Endothelial cell of umbilical vein (primary cell): ENCODE results near the gene ZNF488. TPM values are rescaled to one million over a fixed set of nuclear protein-coding genes. Genes with fewer than 3 reads are reported as not detected.

Experiments
- BruUV-seq: library from RNA; stranded (reverse); fragments of 400-500 nt; replicated peaks from 2 replicates; lab custom pipeline; 2021; lab: Mats Ljungman, UMichigan
- CTCF ChIA-PET: fragments of 300-600, 350-600 bp; sonication (Branson Sonifier 250); formaldehyde crosslinking; loops from one replicate; lab custom pipeline; 2021; ENCODE audit warnings: antibody characterized with exemption, inconsistent platforms; lab: Charles Lee
- POLR2A ChIA-PET: fragments of 300-600, 350-600 bp; sonication (Branson Sonifier 250); formaldehyde crosslinking; loops from one replicate; lab custom pipeline; 2021; ENCODE audit warnings: antibody characterized with exemption, inconsistent platforms; lab: Charles Lee
- DNase-seq: peaks from one replicate; pipeline ENCODE4 v3.0.0-alpha.2; 2011; ENCODE audit warnings: low read depth, low spot score
- FAIRE-seq: peaks from 2 replicates; lab custom pipeline; 2011; peaks lifted over from hg19 to GRCh38; lab: Jason Lieb, UNC
- H2AFZ ChIP-seq: 2 replicates; pipeline ENCODE4 v1.6.0; 2012; ENCODE audit warnings: low read depth, low read length, control low read depth, inconsistent platforms
- H3K27ac ChIP-seq: 2 replicates; pipeline ENCODE4 v1.5.1; 2011; ENCODE audit warnings: low read depth, mild to moderate bottlenecking, control low read depth, low read length, moderate library complexity; ENCODE audit not compliant: insufficient read depth
- H3K27me3 ChIP-seq, 2 experiments: 2 replicates each; pipeline versions ENCODE4 v1.6.0 to v1.6.1; 2011; ENCODE audit warnings: low read length in 2 of 2, mixed read lengths in 1 of 2; ENCODE audit not compliant: control insufficient read depth in 2 of 2, insufficient read depth in 2 of 2
- H3K36me3 ChIP-seq, 2 experiments: 2 replicates in 1 of 2; 3 replicates in 1 of 2; pipeline ENCODE4 v1.5.1; 2011; ENCODE audit warnings: low read length in 2 of 2, mild to moderate bottlenecking in 1 of 2, moderate library complexity in 1 of 2; ENCODE audit not compliant: control insufficient read depth in 2 of 2, insufficient read depth in 2 of 2; ENCODE audit errors: extremely low read depth in 1 of 2
- H3K4me1 ChIP-seq: 3 replicates; pipeline ENCODE4 v1.5.1; 2011; ENCODE audit warnings: mild to moderate bottlenecking, low read length; ENCODE audit not compliant: control insufficient read depth, insufficient read depth; ENCODE audit errors: extremely low read depth
- H3K4me2 ChIP-seq: 2 replicates; pipeline ENCODE4 v1.6.1; 2011; ENCODE audit warnings: low read length, control low read depth, mixed read lengths; ENCODE audit not compliant: insufficient read depth
- H3K4me3 ChIP-seq, 3 experiments: fragments of 200-600 bp in 1 of 3; sonication (generic), shearing (Covaris generic) in 1 of 3; replicated peaks in 1 of 3; 2 replicates each; pipeline ENCODE4 v1.5.1; 2011 to 2016; ENCODE audit warnings: control low read depth in 3 of 3, low read length in 3 of 3, mild to moderate bottlenecking in 2 of 3, inconsistent platforms in 1 of 3, low read depth in 1 of 3, moderate library complexity in 1 of 3; ENCODE audit not compliant: insufficient read depth in 1 of 3
- H3K79me2 ChIP-seq: 2 replicates; pipeline ENCODE4 v1.6.0; 2012; ENCODE audit warnings: low read length, inconsistent platforms; ENCODE audit not compliant: control insufficient read depth, insufficient read depth
- H3K9ac ChIP-seq: replicated peaks from 2 replicates; pipeline ENCODE3; 2011; ENCODE audit warnings: low read length, control low read depth; ENCODE audit not compliant: insufficient read depth; ENCODE audit errors: extremely low read depth
- H3K9me1 ChIP-seq: replicated peaks from 3 replicates; pipeline ENCODE4 v1.6.0; 2011; ENCODE audit warnings: mild to moderate bottlenecking, low read length; ENCODE audit not compliant: control insufficient read depth, insufficient read depth; ENCODE audit errors: extremely low read depth
- H3K9me3 ChIP-seq: replicated peaks from 2 replicates; pipeline ENCODE4 v1.5.1; 2012; ENCODE audit warnings: low read length, inconsistent platforms; ENCODE audit not compliant: control insufficient read depth, insufficient read depth
- H4K20me1 ChIP-seq: replicated peaks from 2 replicates; pipeline ENCODE3; 2011; ENCODE audit warnings: mild to moderate bottlenecking, low read length; ENCODE audit not compliant: control insufficient read depth, insufficient read depth; ENCODE audit errors: extremely low read depth
- EZH2 ChIP-seq: IDR thresholded peaks from 2 replicates; pipeline ENCODE4 v1.6.1; 2012; ENCODE audit warnings: borderline replicate concordance, low read depth, mild to moderate bottlenecking, moderate library complexity, low read length, inconsistent platforms; ENCODE audit not compliant: severe bottlenecking
- FOS ChIP-seq: IDR thresholded peaks from 2 replicates; pipeline ENCODE4 v1.6.1; 2011; ENCODE audit warnings: mild to moderate bottlenecking, low read length, moderate library complexity, borderline replicate concordance; ENCODE audit not compliant: insufficient read depth
- GATA2 ChIP-seq: IDR thresholded peaks from 2 replicates; pipeline ENCODE4 v1.7.0; 2011; ENCODE audit warnings: low read depth, mild to moderate bottlenecking, moderate library complexity, mixed read lengths, low read length; ENCODE audit not compliant: insufficient read length, insufficient read depth
- JUN ChIP-seq: IDR thresholded peaks from 2 replicates; pipeline ENCODE4 v1.6.1; 2011; ENCODE audit warnings: borderline replicate concordance, low read depth; ENCODE audit not compliant: insufficient read length, insufficient read depth
- MYC ChIP-seq: IDR thresholded peaks from one replicate; pipeline ENCODE4 v1.6.1; 2011; ENCODE audit warnings: mild to moderate bottlenecking, low read depth, low read length
- POLR2A ChIP-seq: IDR thresholded peaks from 2 replicates; pipeline ENCODE4 v1.6.1; 2012; ENCODE audit warnings: low read depth, mild to moderate bottlenecking, control low read depth, low read length
- POLR2AphosphoS5 ChIP-seq: IDR thresholded peaks from 2 replicates; pipeline ENCODE4 v1.6.1; 2012; ENCODE audit warnings: low read depth, mild to moderate bottlenecking, control low read depth, low read length, moderate library complexity; ENCODE audit not compliant: insufficient read depth
- dilution Hi-C: fragments of 300-500 bp; cut with MboI; formaldehyde crosslinking; loops from one replicate; pipeline ENCODE4 v1.15.0; 2019; ENCODE audit warnings: low sequenced_read_pairs; ENCODE audit not compliant: extremely low pct_ligation_motif_present
- intact Hi-C: fragments of 100-400 bp; cut with micrococcal nuclease; formaldehyde crosslinking; loops from one replicate; pipeline ENCODE4 v1.10.0; 2022
- polyA plus RNA-seq, 4 experiments: library from polyadenylated mRNA; depleted of rRNA in 3 of 4; stranded (reverse) in 3 of 4; unstranded in 1 of 4; fragments of >200 nt; gene quantifications; 2 replicates each; pipeline versions ENCODE4 v1.2.1 to v1.2.3, GENCODE V29; 2011 to 2012; ENCODE audit warnings: missing spikeins in 1 of 4
- total RNA-seq: library from RNA; stranded (reverse); gene quantifications from 2 replicates; pipeline ENCODE4 v1.2.3, GENCODE V29; 2021
- TF ChIP-seq, protein P1 (sequence below), 2 donors: IDR thresholded peaks; 1 replicate in 1 of 2; 2 replicates in 1 of 2; pipeline ENCODE4 v1.5.1; 2011; ENCODE audit warnings: low read length in 2 of 2, mild to moderate bottlenecking in 2 of 2, moderate library complexity in 2 of 2, control low read depth in 1 of 2, inconsistent platforms in 1 of 2, low read depth in 1 of 2; ENCODE audit not compliant: insufficient read depth in 1 of 2; ENCODE audit errors: extremely low read depth in 1 of 2
- TF ChIP-seq, protein P2 (sequence below): IDR thresholded peaks from 2 replicates; pipeline ENCODE4 v1.6.1; 2011; ENCODE audit not compliant: insufficient read depth, insufficient read length

Gene ZNF488
- total and polyA plus RNA-seq, 2 donors (not counting 3 experiments of a cell fraction or from before 2014, with no cell fraction given) = 0.21 to 0.38 TPM

DNA sequence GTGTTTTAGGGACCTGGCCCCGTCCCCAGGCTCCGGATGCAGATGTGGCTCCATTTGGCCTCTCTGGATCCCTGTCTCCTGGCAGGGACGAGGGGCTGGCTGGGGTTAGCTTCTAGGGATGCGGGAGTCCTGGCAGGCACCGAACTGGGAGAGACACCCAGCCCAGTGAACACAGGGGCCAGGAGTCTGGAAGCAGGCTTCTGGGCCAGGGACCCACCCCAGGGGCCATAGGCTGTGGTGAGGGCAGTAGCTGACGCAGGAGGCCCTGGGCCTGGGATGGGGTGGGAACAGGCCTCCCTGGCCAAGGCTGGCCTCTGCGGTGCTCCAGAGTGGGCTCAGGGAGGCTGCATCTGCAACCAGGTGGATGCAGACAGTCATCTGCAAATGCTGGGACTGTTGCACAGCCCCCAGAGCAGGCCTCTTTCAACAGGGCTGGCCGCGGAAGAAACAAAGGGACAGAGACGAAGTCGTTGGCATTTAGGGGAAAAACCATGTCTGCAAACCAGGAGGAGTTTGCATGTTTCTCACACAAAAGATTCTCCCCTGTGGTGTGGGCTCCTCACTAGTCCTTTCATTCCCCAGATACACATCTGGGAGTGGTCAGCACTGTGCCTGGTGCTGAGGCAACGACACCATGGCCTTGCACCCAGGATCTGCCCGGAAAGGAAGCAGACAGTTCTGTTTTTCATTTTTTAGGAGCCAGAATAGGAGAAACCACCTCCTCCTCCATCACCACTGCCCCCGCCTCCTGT is 36.4 kb upstream of the ZNF488 start:
- DNase-seq = no peak
- intact Hi-C loops = no loop called here
- no peak overlapping the region for H3K4me3 ChIP-seq
- H3K4me2 ChIP-seq = no peak overlapping the region
- H3K4me1 ChIP-seq = no peaks in the 10 kb centered on the region
- no peak overlapping the region for H3K27ac ChIP-seq
- no peak overlapping the region for H3K9ac ChIP-seq
- FAIRE-seq = no peak
- no peaks in the 10 kb centered on the region for H4K20me1 ChIP-seq
- TF ChIP-seq, protein P1, sequence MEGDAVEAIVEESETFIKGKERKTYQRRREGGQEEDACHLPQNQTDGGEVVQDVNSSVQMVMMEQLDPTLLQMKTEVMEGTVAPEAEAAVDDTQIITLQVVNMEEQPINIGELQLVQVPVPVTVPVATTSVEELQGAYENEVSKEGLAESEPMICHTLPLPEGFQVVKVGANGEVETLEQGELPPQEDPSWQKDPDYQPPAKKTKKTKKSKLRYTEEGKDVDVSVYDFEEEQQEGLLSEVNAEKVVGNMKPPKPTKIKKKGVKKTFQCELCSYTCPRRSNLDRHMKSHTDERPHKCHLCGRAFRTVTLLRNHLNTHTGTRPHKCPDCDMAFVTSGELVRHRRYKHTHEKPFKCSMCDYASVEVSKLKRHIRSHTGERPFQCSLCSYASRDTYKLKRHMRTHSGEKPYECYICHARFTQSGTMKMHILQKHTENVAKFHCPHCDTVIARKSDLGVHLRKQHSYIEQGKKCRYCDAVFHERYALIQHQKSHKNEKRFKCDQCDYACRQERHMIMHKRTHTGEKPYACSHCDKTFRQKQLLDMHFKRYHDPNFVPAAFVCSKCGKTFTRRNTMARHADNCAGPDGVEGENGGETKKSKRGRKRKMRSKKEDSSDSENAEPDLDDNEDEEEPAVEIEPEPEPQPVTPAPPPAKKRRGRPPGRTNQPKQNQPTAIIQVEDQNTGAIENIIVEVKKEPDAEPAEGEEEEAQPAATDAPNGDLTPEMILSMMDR (IDR thresholded peaks at IDR 0.05; ENCODE audit: extremely low read depth in 1 of 2, insufficient read depth in 1 of 2, low read depth in 1 of 2, low read length in 2 of 2) = no peak
- no peak for TF ChIP-seq EZH2
- TF ChIP-seq, protein P2, sequence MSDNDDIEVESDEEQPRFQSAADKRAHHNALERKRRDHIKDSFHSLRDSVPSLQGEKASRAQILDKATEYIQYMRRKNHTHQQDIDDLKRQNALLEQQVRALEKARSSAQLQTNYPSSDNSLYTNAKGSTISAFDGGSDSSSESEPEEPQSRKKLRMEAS = no peak
- TF ChIP-seq FOS = no peak
- no peak for TF ChIP-seq JUN
- TF ChIP-seq POLR2A = no peak
- no peak for TF ChIP-seq MYC
- no peak for TF ChIP-seq POLR2AphosphoS5
- TF ChIP-seq GATA2 = no peak
- no TSS peak for BruUV-seq
- no peaks in the 10 kb centered on the region for H3K9me1 ChIP-seq
- ChIA-PET CTCF (interaction anchor here (1.4 kb wide), 1 partner anchor 80 kb away, joined by 3 read pairs; no protein-coding TSS in a partner anchor), POLR2A (no interaction called here)
- H2AFZ ChIP-seq = no peak overlapping the region
- dilution Hi-C loops = no loop called here
- H3K27me3 ChIP-seq = no peaks in the 10 kb centered on the region
- no peaks in the 10 kb centered on the region for H3K9me3 ChIP-seq
- no peaks in the 10 kb centered on the region for H3K79me2 ChIP-seq
- H3K36me3 ChIP-seq = no peaks in the 10 kb centered on the region
